GM12891 (cell line): ENCODE data around the gene ZNF354C.

ENCODE experiments used
- POLR2A ChIP-seq: IDR thresholded peaks from 2 replicates; pipeline ENCODE4 v1.6.1; 2011; ENCODE audit warnings: low read depth, low read length, control low read depth
- POLR2AphosphoS5 ChIP-seq: IDR thresholded peaks from 2 replicates; pipeline ENCODE4 v1.6.1; 2011; ENCODE audit warnings: low read depth, low read length, control low read depth
- SPI1 ChIP-seq: IDR thresholded peaks from 2 replicates; pipeline ENCODE4 v1.6.1; 2011; ENCODE audit warnings: low read depth, low read length, control low read depth
- TAF1 ChIP-seq: IDR thresholded peaks from 2 replicates; pipeline ENCODE4 v1.6.1; 2011; ENCODE audit warnings: low read depth, low read length, control low read depth

GRCh38 chr5:179128976-179129375 is 68.8 kb downstream of the ZNF354C start:
- TF ChIP-seq TAF1 (no peak), POLR2AphosphoS5 (no peak), SPI1 (no peak), POLR2A (no peak)
